ENCODE results near the gene RBBP8NL. TPM values are rescaled to one million over a fixed set of nuclear protein-coding genes. Genes with fewer than 3 reads are reported as not detected.

The RBBP8NL gene
- total and polyA plus RNA-seq, 2 donors = 0.33 to 0.64 TPM

- peaks cover 0 to 2% of the 10 kb centered on the region in 2 donors for H3K9me3 ChIP-seq (ENCODE audit: control insufficient read depth in 2 of 2, insufficient read depth in 1 of 2, low read length in 1 of 2)
- H3K36me3 ChIP-seq (ENCODE audit: control insufficient read depth in 2 of 2, insufficient read depth in 2 of 2, low read length in 1 of 2) = no peaks in the 10 kb centered on the region
- WGBS = 91% methylated on average over 19 of the region's 19 CpGs
- no peak overlapping the region for H3K27ac ChIP-seq (ENCODE audit: low read depth in 1 of 2, low read length in 1 of 2)
- no peaks in the 10 kb centered on the region for H3K4me1 ChIP-seq (ENCODE audit: control insufficient read depth in 2 of 2, insufficient read depth in 2 of 2, low read length in 2 of 2)
- H3K27me3 ChIP-seq (ENCODE audit: control insufficient read depth in 2 of 2, insufficient read depth in 1 of 2, low read length in 1 of 2) = peaks cover 0 to 6% of the 10 kb centered on the region in 2 donors
- H3K4me3 ChIP-seq (ENCODE audit: low read length in 2 of 2) = no peak overlapping the region
- no peak for DNase-seq (ENCODE audit: low read depth in 6 of 9, low spot score in 9 of 9)
Observed at GRCh38 chr20:62418709-62419487, 8.4 kb downstream of the RBBP8NL start.

- no peak for DNase-seq (ENCODE audit: low read depth in 6 of 9, low spot score in 9 of 9)
- Histone ChIP-seq H3K27me3 (ENCODE audit: control insufficient read depth in 2 of 2, insufficient read depth in 1 of 2, low read length in 1 of 2) (peaks cover 0 to 2% of the 10 kb centered on the region in 2 donors), H3K4me1 (ENCODE audit: control insufficient read depth in 2 of 2, insufficient read depth in 2 of 2, low read length in 2 of 2) (no peaks in the 10 kb centered on the region), H3K27ac (ENCODE audit: low read depth in 1 of 2, low read length in 1 of 2) (no peak overlapping the region), H3K4me3 (ENCODE audit: low read length in 2 of 2) (no peak overlapping the region), H3K9me3 (ENCODE audit: control insufficient read depth in 2 of 2, insufficient read depth in 1 of 2, low read length in 1 of 2) (peaks cover 0 to 2% of the 10 kb centered on the region in 2 donors), H3K36me3 (ENCODE audit: control insufficient read depth in 2 of 2, insufficient read depth in 2 of 2, low read length in 1 of 2) (no peaks in the 10 kb centered on the region)
- WGBS = 92% methylated on average over 25 of the region's 25 CpGs
Observed at GRCh38 chr20:62417981-62418708, 9.2 kb downstream of the RBBP8NL start.

DNA sequence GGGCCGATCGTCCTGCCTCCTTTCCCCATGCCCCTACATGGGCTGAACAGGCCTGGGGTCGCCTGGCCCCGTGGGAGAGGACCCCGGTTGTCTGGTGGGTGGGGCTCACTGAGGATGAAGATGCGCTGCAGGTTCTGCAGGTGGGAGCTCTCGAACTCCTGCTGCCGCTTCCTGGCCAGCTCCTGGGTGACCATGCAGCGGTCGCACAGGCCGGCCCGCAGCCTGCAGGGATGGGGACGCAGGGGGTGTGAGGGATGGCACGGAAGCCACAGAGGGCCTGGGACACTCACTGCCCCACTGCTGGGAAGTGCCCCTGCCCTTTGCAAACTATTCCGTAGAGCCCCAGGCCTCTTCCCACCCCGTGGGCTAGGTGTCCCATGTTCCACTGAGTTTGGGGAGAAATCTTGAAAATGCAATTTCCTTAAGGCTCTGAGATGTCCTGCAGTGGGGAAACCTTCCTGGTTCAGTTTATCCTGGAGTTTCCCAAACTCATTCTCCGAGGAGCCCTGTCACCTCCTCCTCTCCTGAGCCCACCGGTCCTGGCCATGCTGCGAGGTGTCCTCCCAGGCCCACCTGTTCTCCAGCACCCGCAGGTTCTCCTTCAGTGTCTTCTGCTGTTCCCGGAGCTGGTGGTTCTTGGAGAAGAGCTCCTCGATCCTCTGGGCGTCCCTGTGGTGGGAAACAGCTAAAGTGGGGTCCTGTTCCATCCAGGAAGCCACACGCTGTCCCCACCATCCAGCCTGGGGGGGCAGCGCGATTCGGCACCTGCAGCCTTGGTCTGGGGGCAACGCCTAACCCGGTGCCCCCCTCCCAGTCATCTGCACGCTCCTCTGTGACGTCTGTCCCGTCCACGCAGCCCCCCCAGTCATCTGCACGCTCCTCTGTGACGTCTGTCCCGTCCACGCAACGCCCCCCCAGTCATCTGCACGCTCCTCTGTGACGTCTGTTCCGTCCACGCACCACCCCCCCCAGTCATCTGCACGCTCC lies 10.4 kb downstream of the RBBP8NL start:
- Histone ChIP-seq H3K27me3 (ENCODE audit: control insufficient read depth in 2 of 2, insufficient read depth in 1 of 2, low read length in 1 of 2) (no peaks in the 10 kb centered on the region), H3K4me3 (ENCODE audit: low read length in 2 of 2) (no peak overlapping the region), H3K9me3 (ENCODE audit: control insufficient read depth in 2 of 2, insufficient read depth in 1 of 2, low read length in 1 of 2) (peaks cover 0 to 1% of the 10 kb centered on the region in 2 donors), H3K36me3 (ENCODE audit: control insufficient read depth in 2 of 2, insufficient read depth in 2 of 2, low read length in 1 of 2) (no peaks in the 10 kb centered on the region), H3K4me1 (ENCODE audit: control insufficient read depth in 2 of 2, insufficient read depth in 2 of 2, low read length in 2 of 2) (no peaks in the 10 kb centered on the region), H3K27ac (ENCODE audit: low read depth in 1 of 2, low read length in 1 of 2) (no peak overlapping the region)
- WGBS = 89% methylated on average over 43 of the region's 43 CpGs
- DNase-seq (ENCODE audit: low read depth in 6 of 9, low spot score in 9 of 9) = no peak

GRCh38 chr20:62415354-62416111 lies 11.8 kb downstream of the RBBP8NL start:
- WGBS = 89% methylated on average over 24 of the region's 24 CpGs
- Histone ChIP-seq H3K27me3 (ENCODE audit: control insufficient read depth in 2 of 2, insufficient read depth in 1 of 2, low read length in 1 of 2) (peaks cover 0 to 6% of the 10 kb centered on the region in 2 donors), H3K36me3 (ENCODE audit: control insufficient read depth in 2 of 2, insufficient read depth in 2 of 2, low read length in 1 of 2) (no peaks in the 10 kb centered on the region), H3K4me1 (ENCODE audit: control insufficient read depth in 2 of 2, insufficient read depth in 2 of 2, low read length in 2 of 2) (no peaks in the 10 kb centered on the region), H3K27ac (ENCODE audit: low read depth in 1 of 2, low read length in 1 of 2) (no peak overlapping the region), H3K9me3 (ENCODE audit: control insufficient read depth in 2 of 2, insufficient read depth in 1 of 2, low read length in 1 of 2) (no peaks in the 10 kb centered on the region), H3K4me3 (ENCODE audit: low read length in 2 of 2) (no peak overlapping the region)
- DNase-seq (ENCODE audit: low read depth in 6 of 9, low spot score in 9 of 9) = no peak

GRCh38 chr20:62413896-62414481 lies 13.3 kb downstream of the RBBP8NL start:
- 93% methylated on average over 22 of the region's 22 CpGs for WGBS
- H3K27ac ChIP-seq (ENCODE audit: low read depth in 1 of 2, low read length in 1 of 2) = no peak overlapping the region
- no peaks in the 10 kb centered on the region for H3K36me3 ChIP-seq (ENCODE audit: control insufficient read depth in 2 of 2, insufficient read depth in 2 of 2, low read length in 1 of 2)
- DNase-seq (ENCODE audit: low read depth in 6 of 9, low spot score in 9 of 9) = no peak
- H3K9me3 ChIP-seq (ENCODE audit: control insufficient read depth in 2 of 2, insufficient read depth in 1 of 2, low read length in 1 of 2) = no peaks in the 10 kb centered on the region
- H3K27me3 ChIP-seq (ENCODE audit: control insufficient read depth in 2 of 2, insufficient read depth in 1 of 2, low read length in 1 of 2) = peaks cover 0 to 22% of the 10 kb centered on the region in 2 donors
- H3K4me3 ChIP-seq (ENCODE audit: low read length in 2 of 2) = no peak overlapping the region
- H3K4me1 ChIP-seq (ENCODE audit: control insufficient read depth in 2 of 2, insufficient read depth in 2 of 2, low read length in 2 of 2) = peaks cover 0 to 9% of the 10 kb centered on the region in 2 donors

DNA sequence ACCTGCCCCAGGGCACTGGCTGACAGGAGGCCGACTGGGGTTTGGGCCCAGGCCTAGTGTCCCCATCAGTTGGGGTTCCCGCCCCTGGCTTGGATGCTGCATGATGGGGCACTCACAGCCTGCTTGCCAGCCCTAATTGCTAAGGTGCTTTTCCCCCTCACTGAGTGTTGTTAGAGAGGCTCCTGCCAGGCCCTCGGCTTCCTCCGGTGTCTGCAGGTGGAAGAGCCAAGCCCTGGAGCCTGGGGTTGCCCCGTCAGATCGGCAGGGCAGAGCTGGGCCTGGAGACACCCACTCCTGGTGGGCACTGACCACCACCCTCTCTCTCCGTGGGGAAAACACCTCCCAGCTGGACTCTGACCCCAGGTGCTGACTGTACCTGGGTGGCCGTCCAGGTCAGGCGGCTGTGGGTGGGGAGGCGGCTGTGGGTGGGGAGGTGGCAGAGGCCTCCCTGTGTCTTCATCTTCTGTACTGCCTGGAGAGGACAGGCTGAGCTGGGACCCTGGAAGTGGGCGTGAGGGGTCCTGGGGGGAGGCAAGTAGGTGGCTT lies 14.2 kb downstream of the RBBP8NL start:
- Histone ChIP-seq H3K9me3 (ENCODE audit: control insufficient read depth in 2 of 2, insufficient read depth in 1 of 2, low read length in 1 of 2) (no peaks in the 10 kb centered on the region), H3K4me1 (ENCODE audit: control insufficient read depth in 2 of 2, insufficient read depth in 2 of 2, low read length in 2 of 2) (peaks cover 0 to 9% of the 10 kb centered on the region in 2 donors), H3K36me3 (ENCODE audit: control insufficient read depth in 2 of 2, insufficient read depth in 2 of 2, low read length in 1 of 2) (no peaks in the 10 kb centered on the region), H3K27me3 (ENCODE audit: control insufficient read depth in 2 of 2, insufficient read depth in 1 of 2, low read length in 1 of 2) (peaks cover 0 to 30% of the 10 kb centered on the region in 2 donors), H3K4me3 (ENCODE audit: low read length in 2 of 2) (no peak overlapping the region), H3K27ac (ENCODE audit: low read depth in 1 of 2, low read length in 1 of 2) (no peak overlapping the region)
- DNase-seq (ENCODE audit: low read depth in 6 of 9, low spot score in 9 of 9) = no peak
- 95% methylated on average over 11 of the region's 11 CpGs for WGBS

DNA sequence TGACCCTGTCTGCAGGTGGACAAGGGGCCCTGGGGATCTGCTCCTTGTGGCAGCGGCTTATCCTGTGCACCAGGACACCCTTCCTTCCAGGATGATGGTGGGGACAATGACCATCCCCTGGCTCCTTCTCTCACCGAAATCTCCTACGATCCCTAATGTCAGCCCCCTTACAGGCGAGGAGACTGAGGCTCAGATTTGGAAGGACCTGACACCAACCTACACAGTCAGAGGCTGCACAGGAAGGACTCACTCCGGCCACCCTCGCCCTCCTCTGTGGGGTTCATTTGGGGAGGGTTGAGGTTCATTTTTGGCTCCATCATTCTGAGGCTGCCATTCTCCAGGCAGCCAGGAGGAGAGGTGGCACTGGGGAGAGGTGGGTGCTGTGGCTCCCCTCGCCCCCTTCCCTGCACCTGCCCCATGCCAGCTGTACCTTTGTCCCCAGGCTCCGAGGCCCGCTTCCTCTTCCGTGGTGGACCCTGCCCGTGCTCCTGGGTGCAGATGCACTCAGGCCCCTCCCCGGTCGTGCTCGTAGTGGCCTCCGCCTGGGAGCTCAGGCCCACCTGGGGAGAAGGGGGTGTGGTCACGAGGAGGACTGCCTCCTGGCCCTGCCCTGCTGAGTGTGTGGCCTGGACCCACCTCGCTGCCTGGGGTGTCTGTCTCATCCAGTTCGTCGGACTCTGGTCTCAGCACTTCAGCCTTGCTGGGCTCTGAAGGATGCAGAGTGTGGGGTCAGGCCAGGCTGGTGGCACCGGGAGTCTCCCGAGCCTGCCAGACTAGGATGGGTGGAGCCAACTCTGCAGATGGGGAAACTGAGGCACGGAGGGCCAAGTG lies 14.9 kb downstream of the RBBP8NL start:
- no peak for DNase-seq (ENCODE audit: low read depth in 6 of 9, low spot score in 9 of 9)
- Histone ChIP-seq H3K27me3 (ENCODE audit: control insufficient read depth in 2 of 2, insufficient read depth in 1 of 2, low read length in 1 of 2) (peaks cover 0 to 33% of the 10 kb centered on the region in 2 donors), H3K4me1 (ENCODE audit: control insufficient read depth in 2 of 2, insufficient read depth in 2 of 2, low read length in 2 of 2) (peaks cover 3 to 14% of the 10 kb centered on the region in 2 donors), H3K27ac (ENCODE audit: low read depth in 1 of 2, low read length in 1 of 2) (no peak overlapping the region), H3K4me3 (ENCODE audit: low read length in 2 of 2) (no peak overlapping the region), H3K9me3 (ENCODE audit: control insufficient read depth in 2 of 2, insufficient read depth in 1 of 2, low read length in 1 of 2) (no peaks in the 10 kb centered on the region), H3K36me3 (ENCODE audit: control insufficient read depth in 2 of 2, insufficient read depth in 2 of 2, low read length in 1 of 2) (no peaks in the 10 kb centered on the region)
- 85% methylated on average over 22 of the region's 22 CpGs for WGBS
